Activated T-helper 1 cell treated with Interleukin-2 at 50 U/mL for 16 hours (primary cell): ENCODE results near the gene PPP2R5C.

Experiments used
- DNase-seq: peaks from one replicate; pipeline ENCODE4 v3.0.0-alpha.2; 2020; ENCODE audit warnings: low read depth

The PPP2R5C gene

GRCh38 chr14:101917413-101918017, 156.0 kb downstream of the PPP2R5C start:
- no peak for DNase-seq

- DNase-seq = no peak
These were observed 156.8 kb downstream of the PPP2R5C start for GRCh38 chr14:101918065-101918989.

- no peak for DNase-seq
These were observed 158.8 kb downstream of the PPP2R5C start for GRCh38 chr14:101920271-101920670.

GRCh38 chr14:101922866-101923265, 161.4 kb downstream of the PPP2R5C start:
- DNase-seq = no peak

- no peak for DNase-seq
These were observed 163.6 kb downstream of the PPP2R5C start for GRCh38 chr14:101925152-101925551.

- DNase-seq = no peak
These were observed 164.6 kb downstream of the PPP2R5C start for GRCh38 chr14:101926085-101926484.

DNA sequence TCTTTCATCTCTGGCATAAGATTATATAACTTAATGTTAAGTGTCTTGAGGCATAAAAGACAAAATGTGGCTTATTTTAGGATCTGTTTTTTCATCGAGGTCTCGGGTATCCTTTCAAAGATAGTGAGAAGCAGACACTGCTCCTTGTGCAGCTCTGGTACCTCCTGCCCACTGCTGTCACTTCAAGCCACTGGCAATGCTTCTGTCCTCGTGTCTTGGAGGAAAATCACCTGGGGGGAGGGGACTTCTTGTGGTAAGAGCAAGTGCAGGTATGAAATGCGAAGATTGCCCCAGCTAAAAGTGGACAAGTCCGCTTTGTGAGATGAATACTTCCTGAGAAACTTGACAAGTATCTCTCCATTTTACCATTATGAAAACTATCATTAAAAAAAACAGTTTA, 165.1 kb downstream of the PPP2R5C start:
- DNase-seq = no peak

GRCh38 chr14:101927859-101928258, 166.3 kb downstream of the PPP2R5C start:
- no peak for DNase-seq

- DNase-seq = no peak
These were observed 166.9 kb downstream of the PPP2R5C start for GRCh38 chr14:101928415-101928841.

DNA sequence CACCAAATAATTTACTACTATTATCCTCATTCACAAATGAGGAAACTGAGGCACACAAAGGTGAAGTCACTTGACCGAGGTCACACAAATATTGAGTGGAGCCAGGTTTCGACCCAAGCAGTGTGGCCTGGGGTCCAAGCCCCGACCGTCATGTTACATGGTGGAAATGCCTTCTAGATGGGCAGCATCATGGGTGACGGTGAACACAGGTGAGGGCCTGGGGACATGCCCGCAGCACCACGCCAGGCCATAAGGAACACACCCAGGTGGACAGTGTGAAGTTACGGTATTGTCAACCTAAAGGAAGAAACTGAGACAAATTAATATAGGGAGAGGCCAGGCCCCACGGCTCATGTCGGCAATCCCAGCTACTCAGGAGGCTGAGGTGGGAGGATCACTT, 167.6 kb downstream of the PPP2R5C start:
- DNase-seq = no peak

- no peak for DNase-seq
These were observed 168.4 kb downstream of the PPP2R5C start for GRCh38 chr14:101929946-101930345.

DNA sequence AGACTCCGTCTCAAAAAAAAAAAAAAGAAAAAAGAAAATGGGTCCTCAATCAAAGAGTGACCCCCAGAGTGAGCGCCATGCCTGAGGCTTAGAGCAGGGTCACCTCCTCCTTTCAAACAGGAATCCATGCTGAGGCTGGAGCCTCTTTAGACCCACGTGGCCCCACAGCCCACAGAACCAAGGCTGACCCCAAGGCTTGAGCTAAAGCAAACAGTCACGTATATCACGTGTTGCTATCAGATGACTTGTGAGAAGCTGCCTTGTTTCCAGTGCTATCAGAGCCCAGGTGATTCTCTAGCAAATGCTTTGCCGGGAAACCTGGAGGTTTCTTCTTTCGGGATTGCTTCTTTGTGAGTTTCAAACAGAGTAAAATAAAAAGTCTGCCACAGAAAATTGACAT, 171.2 kb downstream of the PPP2R5C start:
- no peak for DNase-seq

DNA sequence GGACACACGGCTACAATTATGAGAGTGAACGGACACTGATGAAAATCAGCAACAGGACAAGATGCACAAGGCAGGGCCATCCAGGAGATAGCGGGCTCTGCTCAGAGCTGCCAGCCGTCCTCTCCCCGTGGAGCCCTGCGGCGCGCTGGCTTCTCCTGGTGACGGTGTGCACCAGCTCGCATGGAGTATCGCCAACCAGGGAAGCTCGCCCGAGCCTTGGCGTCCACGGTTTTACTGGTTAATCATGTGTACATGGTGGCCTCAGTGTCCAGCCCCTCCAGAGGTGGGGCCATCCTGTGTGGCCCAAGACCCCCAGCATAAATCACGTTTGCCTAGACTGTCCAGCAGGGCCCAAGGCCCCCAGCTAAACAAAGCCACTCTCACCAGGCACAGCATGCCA, 171.7 kb downstream of the PPP2R5C start:
- no peak for DNase-seq

- no peak for DNase-seq
These were observed 173.2 kb downstream of the PPP2R5C start for GRCh38 chr14:101934601-101935150.

DNA sequence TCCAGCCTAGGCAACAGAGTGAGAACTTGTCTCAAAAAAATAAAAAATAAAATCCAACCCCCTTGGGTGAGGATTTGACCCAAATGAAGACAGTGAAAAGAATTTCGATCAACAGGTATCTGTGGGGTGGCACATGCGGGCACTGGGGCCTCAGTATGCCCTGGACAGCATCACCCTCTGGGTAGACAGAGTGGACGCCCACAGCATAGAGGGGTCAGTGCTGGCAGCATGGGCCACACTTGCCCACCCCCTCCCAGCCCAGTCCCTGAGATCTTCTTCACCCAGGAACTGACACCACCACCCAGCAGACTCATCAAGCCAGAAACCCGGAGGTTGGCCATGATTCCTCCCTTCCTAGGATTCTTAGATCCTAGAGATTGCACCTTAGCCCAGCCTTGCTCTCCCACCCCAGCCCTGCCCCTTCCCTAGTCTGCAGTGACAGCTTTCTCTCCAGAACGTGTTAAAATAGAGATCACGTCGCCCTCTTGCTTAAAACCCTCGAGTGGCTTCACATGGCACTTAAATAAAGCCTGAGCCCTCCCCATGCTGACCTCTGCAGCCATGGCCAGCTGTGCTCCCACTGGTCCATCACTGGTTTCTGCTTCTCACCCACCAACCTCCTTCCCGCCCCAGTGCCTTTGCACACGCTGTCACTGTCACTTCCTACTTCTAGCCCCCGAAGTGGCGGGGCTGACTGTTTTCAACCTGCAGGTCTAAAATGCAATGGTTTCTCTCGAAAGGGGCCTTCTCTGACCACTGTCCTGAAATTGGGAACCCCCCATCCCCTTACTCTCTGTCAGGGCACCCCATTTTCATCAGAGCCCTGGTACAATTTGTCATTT, 176.6 kb downstream of the PPP2R5C start:
- DNase-seq = no peak

GRCh38 chr14:101939646-101940170, 178.2 kb downstream of the PPP2R5C start:
- DNase-seq = no peak

GRCh38 chr14:101944451-101944850, 182.9 kb downstream of the PPP2R5C start:
- no peak for DNase-seq

GRCh38 chr14:101945171-101945570, 183.7 kb downstream of the PPP2R5C start:
- no peak for DNase-seq

DNA sequence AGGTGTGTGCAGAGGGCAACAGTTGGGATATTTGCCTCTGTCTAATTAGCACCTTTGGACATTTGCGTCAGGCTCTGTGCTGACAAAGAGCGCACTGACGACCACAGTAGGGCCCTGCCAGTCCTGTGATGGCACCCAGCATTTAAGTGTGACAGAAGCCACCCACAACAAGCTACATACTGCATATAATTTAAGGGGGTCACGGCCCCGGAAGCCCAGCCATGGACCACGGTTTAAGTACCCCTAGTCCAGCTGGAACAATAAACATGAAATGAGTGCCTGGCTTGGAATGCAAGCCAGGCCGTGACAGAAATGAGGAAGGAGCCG, 186.0 kb downstream of the PPP2R5C start:
- DNase-seq = no peak

DNA sequence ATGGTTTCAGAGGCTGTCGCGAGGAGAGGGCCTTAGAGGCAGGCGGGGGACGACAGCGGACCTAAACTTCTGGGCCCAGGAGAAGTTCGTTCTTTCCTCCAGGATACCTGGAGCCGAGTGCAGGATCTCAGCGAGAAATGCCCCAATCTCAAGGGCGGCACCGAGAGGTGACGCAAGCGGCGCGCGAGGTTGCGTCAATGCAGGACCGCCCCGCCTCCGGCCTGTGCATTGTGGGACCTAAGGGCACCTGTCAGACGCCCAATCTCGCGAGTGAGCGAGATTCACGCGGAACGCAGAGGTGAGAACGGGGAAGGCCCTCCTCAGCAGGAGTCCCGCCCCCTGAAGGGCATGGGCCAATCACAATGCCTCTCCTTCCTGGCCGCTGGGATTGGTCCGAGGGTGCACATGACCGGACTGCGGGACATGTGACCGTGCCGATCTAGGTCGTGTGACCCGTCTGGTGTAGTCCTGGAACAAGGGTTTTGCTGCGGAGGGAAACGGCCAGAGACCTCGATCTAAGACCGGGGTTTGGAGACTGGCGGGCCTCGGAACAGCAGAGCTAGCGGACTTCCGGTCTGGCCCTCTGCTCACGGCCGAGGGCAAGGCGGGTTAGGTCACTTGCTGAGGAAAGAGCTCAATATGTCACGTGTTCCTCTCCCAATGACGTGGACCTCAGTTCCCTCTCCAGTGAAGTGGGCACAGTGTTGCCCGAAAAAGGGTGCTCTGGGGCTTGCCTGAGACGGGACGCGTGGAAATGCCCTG, 186.6 kb downstream of the PPP2R5C start:
- peak; percentile 99 for DNase-seq

GRCh38 chr14:101948666-101949216, 187.2 kb downstream of the PPP2R5C start:
- DNase-seq = no peak
